AML-193 (cell line): ENCODE measurements around the gene INO80C.

Experiments used
- DNase-seq, 2 experiments: peaks; one replicate each; lab custom pipeline; 2025; lab: John Stamatoyannopoulos, UW

The INO80C gene, protein sequence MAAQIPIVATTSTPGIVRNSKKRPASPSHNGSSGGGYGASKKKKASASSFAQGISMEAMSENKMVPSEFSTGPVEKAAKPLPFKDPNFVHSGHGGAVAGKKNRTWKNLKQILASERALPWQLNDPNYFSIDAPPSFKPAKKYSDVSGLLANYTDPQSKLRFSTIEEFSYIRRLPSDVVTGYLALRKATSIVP

DNA sequence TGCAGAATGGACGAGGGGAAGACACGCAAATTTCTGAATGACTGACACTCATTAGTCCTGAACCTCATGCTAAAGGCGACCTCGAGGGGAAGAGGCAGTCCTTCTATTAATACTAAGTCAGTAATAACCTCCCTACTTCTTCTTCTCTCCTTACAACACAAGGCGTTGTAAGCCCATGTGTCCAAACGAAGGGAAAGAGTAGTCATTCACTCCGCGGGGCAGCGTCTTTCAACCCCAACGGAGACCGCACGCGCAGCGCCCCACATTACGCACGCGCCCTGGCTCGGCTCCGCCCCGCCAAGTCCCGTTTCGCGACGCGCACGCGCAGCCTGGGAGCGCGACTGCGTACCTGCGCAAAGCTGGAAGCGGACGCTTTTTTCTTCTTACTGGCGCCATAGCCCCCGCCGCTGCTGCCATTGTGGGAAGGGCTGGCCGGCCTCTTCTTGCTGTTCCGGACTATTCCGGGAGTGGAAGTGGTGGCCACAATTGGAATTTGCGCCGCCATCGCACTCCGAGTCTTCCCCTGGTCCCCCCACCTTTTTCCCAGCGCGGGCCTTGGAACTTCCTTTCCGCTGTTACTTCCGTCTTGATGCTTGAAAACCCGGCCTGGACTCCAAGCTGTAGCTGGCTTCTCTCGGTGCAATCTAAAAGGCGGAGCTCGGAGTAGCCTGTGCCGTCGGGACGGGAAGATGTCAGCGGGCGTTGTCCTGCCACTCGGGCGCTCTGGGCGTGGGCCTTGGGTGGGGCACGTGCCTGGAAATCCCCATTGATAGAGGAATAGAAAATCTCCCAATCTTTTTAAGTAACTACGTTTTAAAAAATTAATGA, at the start of gene INO80C:
Gene INO80C, minus strand, starts transcription at position 591 of the 828 bp plus-strand sequence. Its CDS starts 86 bp downstream, at position 505.
- peak; percentile 85 to 90 for DNase-seq

DNA sequence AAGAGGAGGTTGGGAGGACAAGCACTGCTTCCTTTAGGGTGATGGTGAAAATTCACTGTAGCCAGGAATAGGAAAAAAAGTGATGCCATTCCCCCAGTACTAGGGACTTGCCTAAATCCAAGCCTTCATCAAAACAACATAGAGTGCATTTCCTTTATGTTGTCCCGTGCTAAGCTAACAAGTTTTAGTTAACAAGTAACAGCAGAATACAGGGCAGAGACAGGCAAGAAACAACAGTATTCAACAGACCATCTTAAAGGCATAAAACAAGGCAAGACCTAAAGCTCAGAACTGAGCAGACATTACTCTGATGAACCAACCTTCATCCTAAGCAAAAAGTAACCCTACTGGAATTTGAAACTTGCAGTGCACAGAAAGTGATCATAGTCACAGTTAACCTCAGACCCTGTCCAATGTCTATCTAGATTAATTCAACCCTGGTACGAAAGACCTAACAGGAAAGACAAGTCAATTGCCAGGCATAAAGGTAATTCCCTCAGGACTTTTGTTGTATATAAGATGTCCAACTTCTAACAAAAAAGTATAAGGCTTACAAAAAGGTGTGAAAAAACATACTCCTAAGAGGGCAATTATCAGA, 49.3 kb upstream of the INO80C start:
- no peak for DNase-seq

DNA sequence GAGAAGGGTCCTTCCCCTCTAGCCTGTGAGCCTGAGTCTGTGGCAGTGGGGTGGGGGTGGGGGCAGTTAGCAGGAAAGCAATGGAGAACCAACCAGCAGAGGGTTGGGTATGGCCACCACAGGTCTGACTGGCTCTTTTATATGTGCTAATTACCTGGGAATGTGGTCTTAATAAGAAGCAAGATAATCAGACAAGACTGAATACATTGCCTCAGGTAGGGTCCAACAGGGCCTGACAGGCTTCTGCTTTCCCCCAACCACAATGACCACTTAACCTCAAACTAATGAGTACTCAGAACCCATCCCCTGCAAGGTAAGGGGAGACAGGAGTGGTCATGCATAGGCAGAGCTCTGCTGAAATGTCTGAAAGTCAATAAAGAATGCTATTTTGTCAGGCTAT, 44.6 kb upstream of the INO80C start:
- no peak for DNase-seq

GRCh38 chr18:35535297-35535696, 37.5 kb upstream of the INO80C start:
- no peak for DNase-seq

- DNase-seq = no peak
Observed at GRCh38 chr18:35533916-35534405, 36.2 kb upstream of the INO80C start.

DNA sequence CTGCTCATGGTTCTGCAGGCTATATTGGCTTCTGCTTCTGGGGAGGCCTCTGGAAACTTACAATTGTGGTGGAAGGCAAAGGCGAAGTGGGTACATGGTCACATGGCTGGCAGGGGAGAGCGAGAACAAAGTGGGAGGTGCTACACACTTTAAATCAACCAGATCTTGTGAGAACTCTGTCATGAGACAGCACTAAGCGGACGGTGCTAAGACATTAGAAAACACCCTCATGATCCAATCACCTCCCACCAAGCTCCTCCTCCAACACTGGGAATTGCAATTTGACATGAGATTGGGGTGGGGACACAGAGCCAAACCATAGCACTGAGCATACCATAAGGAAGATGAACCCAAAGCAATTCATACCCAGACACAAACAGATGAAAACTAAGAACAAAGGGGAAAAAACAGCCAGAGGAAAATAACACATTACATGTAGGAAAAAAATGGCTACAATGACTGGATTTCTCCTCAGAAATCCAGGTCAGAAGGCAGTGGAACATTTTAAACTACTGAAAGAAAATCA, 31.1 kb upstream of the INO80C start:
- DNase-seq = no peak

DNA sequence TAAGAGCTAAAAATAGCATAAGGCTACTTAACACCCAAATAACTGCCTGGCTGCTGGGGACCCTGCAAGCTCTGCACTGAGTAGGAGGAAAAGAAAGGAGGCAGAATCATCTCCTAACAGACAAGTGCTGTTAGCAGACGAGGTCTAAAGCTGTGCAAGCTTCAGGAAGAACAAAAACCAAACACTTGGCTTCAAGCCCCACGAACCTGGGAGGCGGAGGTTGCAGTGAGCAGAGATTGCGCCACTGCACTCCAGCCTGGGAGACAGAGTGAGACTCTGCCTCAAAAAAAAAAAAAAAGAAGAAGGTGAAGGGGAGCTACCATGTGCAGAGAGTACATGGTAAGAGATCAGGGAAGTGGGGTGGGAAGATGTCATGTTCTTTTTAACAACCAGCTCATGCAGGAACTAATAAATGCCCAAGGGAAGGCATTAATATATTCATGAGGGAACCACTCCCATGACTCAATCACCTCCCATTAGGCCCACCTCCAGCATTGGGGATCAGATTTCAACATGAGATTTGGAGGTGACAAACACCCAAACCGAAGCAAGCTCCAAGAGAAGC, 28.8 kb upstream of the INO80C start:
- DNase-seq = peak; percentile 48 to 65

DNA sequence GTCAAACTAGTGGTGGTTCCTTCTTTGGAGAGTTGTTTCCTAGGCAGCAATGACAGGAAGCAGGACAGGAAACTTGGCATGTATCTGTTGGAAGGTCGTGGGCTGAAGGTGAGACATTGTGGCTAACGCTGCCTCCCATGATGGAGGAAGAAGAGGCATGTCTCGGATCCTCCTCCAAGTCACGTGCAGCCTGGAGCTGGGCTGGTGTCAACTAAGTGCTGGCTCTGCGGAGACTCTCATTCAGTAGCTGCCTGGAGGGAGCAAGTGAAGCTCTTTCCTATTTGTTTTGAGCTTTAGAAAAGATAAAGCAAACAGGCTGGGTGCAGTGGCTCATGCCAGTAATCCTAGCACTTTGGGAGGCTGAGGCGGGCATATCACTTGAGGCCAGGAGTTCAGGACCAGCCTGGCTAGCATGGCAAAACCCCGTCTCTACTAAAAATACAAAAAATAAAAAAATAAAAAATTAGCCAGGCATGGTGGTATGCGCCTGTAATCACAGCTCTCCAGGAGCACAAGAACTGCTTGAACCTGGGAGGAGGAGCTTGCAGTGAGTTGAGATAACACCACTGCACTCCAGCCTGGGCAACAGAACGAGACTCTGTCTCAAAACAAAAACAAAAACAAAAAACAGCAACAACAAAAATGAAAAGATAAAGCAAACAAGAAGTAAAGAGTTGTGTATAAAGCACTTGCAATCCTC, 28.2 kb upstream of the INO80C start:
- DNase-seq = peak; percentile 41 to 68

DNA sequence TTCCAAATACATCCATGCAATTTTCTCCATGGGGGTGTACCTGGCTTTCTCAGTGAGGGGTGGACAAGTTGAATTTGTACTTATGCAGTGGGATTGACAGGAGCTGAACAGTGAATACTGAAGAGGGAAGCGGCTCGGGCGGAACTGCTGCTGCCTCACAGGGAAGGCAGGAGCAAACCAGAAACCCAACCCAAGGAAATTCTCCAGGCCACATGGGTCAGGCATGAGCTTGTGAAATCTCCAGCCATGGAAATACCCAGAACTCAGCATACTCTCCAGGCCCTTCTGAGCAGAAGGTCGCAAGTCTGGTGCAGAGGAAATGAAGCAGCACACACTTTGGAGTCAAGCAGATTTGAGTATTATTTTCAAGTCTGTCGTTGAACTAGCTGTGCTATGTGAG, 26.5 kb upstream of the INO80C start:
- no peak for DNase-seq

DNA sequence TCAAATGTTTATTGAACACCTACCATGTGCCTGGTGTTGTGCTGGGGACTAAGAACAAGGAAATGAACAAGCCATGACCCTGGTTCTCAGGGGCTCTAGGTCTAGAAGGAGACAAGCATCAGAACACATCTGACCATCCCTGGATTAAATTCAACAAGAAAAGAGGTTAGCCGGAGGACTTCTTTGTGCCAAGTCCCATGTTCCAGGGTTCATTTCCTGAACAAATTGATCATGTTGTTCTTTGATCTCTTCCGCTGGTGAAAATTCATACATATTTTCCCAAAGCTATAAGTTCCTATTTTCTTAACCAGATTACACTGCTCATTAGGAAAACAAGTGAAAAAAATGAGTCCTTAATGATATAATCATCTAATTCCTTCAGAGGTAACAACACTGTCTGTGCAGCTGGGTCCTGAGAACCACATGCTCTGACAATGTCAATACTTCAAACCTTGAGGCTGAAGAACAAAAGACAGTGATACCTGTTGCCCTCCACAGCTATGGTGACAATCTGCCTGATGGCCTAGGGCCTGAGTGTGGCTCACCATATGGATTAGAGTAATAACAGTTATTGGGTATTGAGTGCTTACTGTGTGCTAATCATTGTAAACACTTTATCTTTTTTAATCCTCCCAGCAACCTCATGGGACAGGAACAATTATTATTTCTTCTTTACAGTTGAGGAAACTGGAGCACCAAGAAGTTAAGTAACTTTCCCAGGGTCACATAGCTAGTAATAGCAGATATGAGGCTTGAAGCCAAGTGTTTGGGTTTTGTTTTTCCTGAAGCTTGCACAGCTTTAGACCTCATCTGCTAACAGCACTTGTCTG, 24.6 kb upstream of the INO80C start:
- no peak for DNase-seq

DNA sequence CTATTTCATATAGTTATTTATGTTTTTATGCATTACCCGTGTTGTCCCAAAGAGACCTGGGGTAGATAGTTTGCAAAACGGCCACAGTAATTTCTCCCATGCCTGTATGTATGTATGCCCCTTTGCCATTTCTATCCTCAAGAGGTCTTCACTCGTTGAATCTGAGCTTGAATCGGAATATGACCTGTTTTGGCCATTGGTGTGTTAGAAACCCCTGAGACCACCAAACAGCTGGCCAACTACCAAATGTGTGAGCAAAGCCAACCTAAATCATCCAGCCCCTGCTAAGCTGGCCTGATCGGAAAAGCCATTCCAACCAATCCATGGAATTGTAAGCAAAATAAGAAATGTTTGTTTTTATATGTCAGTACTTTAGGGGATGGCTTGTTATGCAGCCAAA, 23.4 kb upstream of the INO80C start:
- DNase-seq = no peak

DNA sequence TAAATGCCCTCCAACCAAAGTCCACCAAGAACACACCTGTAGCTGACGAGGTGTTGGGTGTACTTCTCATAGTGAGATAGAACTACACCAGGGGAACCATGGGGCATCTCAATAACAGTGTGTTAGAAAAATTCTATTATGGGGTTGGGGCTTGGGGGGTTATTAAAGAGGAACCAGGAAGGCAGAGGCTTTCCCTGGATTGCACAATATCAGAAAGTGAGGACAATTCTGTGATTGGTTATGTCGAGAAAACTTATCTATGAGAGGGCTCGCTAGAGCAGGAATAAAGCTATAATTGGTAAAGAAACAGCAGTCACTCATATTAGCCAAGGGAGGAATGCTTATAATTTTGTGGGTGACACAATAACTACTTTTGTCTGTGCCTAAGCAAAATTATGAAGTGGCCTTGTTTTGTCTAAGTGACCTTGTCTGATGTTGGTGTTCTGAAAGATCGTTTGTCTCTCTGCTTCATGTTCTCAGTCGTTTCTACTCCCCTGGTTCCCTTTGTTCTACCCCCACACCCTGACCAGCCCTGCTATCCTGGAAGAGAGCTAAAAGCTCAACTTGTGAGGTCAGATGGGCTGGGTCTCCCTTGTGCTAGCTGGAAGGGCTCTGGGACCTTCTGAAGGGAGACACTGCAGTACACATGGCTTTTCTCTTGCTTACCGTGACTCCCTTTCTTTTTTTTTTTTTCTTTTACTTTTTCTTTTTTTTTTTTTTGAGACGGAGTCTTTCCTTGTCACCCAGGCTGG, 21.6 kb upstream of the INO80C start:
- no peak for DNase-seq

- no peak for DNase-seq
Observed at GRCh38 chr18:35517715-35518114, 20.0 kb upstream of the INO80C start.

- DNase-seq = no peak
Observed at GRCh38 chr18:35516789-35517188, 19.0 kb upstream of the INO80C start.

GRCh38 chr18:35516351-35516750, 18.6 kb upstream of the INO80C start:
- no peak for DNase-seq

- DNase-seq = no peak
Observed at GRCh38 chr18:35515460-35516130, 17.8 kb upstream of the INO80C start.

DNA sequence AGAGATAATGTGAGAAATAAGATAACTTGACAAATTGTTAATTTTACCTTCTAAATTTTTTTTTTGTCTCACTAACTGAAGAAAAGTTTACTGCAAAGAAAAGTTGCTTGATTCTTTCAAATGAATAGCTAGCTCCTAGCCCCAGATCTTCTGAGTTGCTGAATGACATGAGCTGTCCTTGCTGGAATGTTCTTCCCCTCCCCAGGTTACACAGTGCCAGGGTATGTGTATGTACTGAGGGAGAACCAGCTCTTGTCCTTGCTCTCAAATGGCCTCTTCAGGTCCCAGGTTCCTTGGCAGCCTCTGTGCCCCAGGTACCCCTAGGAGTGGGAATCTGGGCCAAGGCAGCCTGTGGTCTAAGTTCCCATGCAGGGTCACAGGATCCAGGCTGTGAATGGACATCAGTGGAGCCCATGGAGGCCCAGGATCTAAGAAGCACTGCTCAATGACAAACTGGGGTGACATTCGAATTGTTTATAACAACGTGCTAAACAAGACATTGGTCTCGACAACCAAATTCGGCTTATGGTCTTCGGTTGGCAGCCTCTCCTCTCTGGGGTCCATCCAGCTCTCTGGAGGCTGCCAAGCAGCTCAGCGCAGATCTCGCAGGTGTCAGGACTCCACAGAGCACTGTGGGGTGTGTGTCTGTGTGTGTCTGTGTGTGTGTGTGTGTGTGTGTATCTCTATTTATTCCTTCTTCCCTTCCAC, 17.1 kb upstream of the INO80C start:
- no peak for DNase-seq

- no peak for DNase-seq
Observed at GRCh38 chr18:35514283-35514682, 16.5 kb upstream of the INO80C start.
